ENCODE data around the gene ADAMTSL3. TPM values are rescaled to one million over a fixed set of nuclear protein-coding genes. Genes with fewer than 3 reads are reported as not detected.
A peak's percentile ranks its signal among the peaks of the same experiment; 100 is the strongest.

The ADAMTSL3 gene
- total RNA-seq, 4 donors from 2014 or later, result 3.1 to 48.2 (median 24.6) TPM

DNA sequence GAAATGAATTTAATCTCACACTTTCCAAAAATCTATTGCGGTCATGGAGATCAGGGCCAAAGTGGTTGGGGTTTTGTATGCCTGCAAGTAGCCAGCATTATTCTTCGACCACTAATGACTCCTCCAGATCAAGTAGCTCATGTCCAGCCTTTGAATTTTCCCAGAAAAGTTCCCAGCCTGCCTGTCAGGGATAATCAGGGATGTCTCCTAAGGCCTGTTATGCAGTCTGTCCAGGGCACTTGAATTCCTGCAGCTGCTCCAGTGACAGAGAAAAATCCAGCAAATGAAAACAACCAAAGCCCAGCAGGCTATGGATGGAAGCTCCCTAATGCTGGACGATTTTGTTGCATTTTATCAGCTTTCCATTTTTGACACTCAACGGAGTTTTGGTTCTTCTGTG, 215.4 kb downstream of the ADAMTSL3 start:
- Histone ChIP-seq H3K4me1 (no peaks in the 10 kb centered on the region), H3K27ac (peak overlapping the region; percentile 27 to 32), H3K9me3 (no peaks in the 10 kb centered on the region), H3K36me3 (no peaks in the 10 kb centered on the region), H3K27me3 (no peaks in the 10 kb centered on the region), H3K4me3 (no peak overlapping the region)
- intact Hi-C loops (cut with DNase I; ENCODE audit: low total_unique reads), result no loop called here
- TF ChIP-seq, protein P1, sequence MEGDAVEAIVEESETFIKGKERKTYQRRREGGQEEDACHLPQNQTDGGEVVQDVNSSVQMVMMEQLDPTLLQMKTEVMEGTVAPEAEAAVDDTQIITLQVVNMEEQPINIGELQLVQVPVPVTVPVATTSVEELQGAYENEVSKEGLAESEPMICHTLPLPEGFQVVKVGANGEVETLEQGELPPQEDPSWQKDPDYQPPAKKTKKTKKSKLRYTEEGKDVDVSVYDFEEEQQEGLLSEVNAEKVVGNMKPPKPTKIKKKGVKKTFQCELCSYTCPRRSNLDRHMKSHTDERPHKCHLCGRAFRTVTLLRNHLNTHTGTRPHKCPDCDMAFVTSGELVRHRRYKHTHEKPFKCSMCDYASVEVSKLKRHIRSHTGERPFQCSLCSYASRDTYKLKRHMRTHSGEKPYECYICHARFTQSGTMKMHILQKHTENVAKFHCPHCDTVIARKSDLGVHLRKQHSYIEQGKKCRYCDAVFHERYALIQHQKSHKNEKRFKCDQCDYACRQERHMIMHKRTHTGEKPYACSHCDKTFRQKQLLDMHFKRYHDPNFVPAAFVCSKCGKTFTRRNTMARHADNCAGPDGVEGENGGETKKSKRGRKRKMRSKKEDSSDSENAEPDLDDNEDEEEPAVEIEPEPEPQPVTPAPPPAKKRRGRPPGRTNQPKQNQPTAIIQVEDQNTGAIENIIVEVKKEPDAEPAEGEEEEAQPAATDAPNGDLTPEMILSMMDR (IDR thresholded peaks at IDR 0.05), result no peak
- TF ChIP-seq POLR2A (IDR thresholded peaks at IDR 0.05), result no peak
- DNase-seq, result no peak

DNA sequence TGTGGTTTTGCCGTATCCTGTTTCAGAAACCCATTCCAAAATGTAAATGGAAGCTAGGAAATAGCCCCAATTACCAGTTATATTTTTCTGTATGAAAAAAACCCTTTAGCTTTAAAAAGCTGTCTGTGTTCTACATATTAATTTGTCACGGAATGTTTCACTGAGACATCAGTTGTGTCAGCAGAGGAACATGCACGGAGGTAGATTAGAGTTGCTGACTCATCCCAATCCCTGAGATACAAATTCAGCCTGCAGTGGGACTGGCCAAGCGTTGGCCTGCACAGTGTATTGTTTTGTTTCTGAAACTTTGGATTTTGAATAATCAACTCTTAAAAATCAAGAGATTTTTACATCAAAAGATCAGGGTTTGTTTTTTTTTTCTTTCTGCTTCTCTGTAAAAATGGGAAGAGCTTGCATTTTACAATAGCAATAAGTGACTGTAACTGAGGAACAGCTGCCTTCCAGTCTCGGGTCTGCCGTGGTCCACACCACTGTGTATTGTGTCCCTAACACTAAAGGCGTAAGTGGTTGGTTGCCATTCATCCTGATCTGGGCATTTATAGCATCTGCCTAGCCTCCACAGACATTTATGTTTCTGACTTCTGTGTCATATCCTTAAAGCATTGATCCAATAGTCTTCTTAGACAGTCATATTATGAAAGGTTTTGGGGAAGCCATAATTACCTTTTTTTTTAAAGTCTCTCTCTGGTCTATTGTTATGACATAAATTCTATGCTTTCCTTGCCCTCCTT, 218.1 kb downstream of the ADAMTSL3 start:
- H3K27ac ChIP-seq, result peak overlapping the region in 1 of 2 donors; percentile 41
- intact Hi-C loops (cut with DNase I; ENCODE audit: low total_unique reads), result no loop called here
- no peaks in the 10 kb centered on the region for H3K4me1 ChIP-seq
- H3K36me3 ChIP-seq, result no peaks in the 10 kb centered on the region
- H3K27me3 ChIP-seq, result no peaks in the 10 kb centered on the region
- no peak overlapping the region for H3K4me3 ChIP-seq
- TF ChIP-seq POLR2A (IDR thresholded peaks at IDR 0.05), result no peak
- TF ChIP-seq, protein P1 (IDR thresholded peaks at IDR 0.05), result no peak
- no peaks in the 10 kb centered on the region for H3K9me3 ChIP-seq
- no peak for DNase-seq

DNA sequence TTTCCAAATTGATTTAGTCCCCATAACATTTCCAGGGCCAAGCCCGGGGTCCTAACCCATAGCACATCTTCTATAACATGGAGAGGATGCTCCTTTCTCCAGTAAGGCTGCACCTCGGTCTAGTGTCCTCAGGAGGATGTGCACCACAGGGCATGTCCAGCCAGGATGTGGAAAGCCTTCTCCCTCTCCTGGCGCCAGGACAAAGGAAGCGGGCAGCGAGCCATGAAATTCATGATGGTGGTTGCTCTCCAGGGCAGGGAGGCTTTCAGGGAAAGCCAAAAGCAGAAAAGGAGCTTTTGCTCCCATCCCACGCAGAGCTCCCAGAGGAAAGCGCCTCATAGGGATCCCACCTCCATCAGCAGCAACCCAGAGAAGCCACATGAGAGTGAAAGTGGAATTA, 220.0 kb downstream of the ADAMTSL3 start:
- intact Hi-C loops (cut with DNase I; ENCODE audit: low total_unique reads), result no loop called here
- Histone ChIP-seq H3K9me3 (no peaks in the 10 kb centered on the region), H3K27me3 (no peaks in the 10 kb centered on the region), H3K27ac (no peak overlapping the region), H3K4me3 (no peak overlapping the region), H3K4me1 (no peaks in the 10 kb centered on the region), H3K36me3 (no peaks in the 10 kb centered on the region)
- DNase-seq, result peak in 1 of 2 donors; percentile 60
- TF ChIP-seq, protein P1 (IDR thresholded peaks at IDR 0.05), result no peak
- no peak for TF ChIP-seq POLR2A (IDR thresholded peaks at IDR 0.05)

DNA sequence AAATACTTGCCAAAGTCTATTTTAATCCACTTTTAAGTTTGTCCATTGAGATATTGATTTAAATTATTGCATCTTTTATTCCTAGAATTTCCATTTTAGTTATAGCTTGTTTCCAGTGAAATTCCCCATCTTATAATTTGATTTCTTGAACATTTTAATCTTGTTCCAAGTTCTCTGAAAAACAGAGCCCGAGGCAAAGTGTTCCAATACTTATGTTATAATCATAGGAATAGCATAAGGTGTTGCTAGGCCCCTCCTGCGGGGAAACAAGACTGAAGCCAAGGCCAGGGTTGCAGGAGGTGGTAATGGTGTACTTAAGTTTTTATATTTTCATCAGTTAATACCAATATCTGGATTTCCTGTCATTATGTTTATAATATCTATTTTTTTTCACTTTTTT, 226.6 kb downstream of the ADAMTSL3 start:
- H3K27me3 ChIP-seq, result no peaks in the 10 kb centered on the region
- no peaks in the 10 kb centered on the region for H3K4me1 ChIP-seq
- H3K4me3 ChIP-seq, result no peak overlapping the region
- H3K36me3 ChIP-seq, result no peaks in the 10 kb centered on the region
- H3K9me3 ChIP-seq, result no peaks in the 10 kb centered on the region
- H3K27ac ChIP-seq, result no peak overlapping the region
- intact Hi-C loops (cut with DNase I; ENCODE audit: low total_unique reads), result no loop called here
- TF ChIP-seq, protein P1 (IDR thresholded peaks at IDR 0.05), result no peak
- no peak for TF ChIP-seq POLR2A (IDR thresholded peaks at IDR 0.05)
- no peak for DNase-seq

DNA sequence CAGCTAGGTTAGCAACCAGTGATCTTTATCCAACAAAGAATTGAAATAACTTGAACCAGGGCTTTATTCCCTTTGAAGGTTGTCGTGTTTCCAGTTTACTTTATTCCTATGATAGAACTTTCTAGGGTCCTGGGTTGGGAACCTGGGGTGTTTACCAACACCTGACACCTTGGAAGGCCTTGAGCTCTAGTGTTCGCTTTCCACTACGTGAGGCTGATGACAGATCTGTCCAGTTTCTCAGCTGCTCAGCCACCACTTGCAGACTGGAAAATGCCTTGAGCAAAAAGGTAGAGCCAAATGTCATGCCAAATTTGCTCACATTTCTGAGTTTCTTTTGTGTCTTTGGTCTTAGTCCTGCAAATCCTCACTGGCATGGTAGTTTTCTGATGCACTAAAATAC, 227.2 kb downstream of the ADAMTSL3 start:
- Histone ChIP-seq H3K4me3 (no peak overlapping the region), H3K27ac (no peak overlapping the region), H3K4me1 (no peaks in the 10 kb centered on the region), H3K9me3 (no peaks in the 10 kb centered on the region), H3K36me3 (no peaks in the 10 kb centered on the region), H3K27me3 (no peaks in the 10 kb centered on the region)
- TF ChIP-seq, protein P1 (IDR thresholded peaks at IDR 0.05), result no peak
- TF ChIP-seq POLR2A (IDR thresholded peaks at IDR 0.05), result no peak
- no peak for DNase-seq
- intact Hi-C loops (cut with DNase I; ENCODE audit: low total_unique reads), result no loop called here
